Jurkat, Clone E6-1 (cell line): Measurements from ENCODE around the gene CDK5R1.
"Not testable (repeated sequence)": the region's sequence is repeated elsewhere in the genome, so short reads cannot be mapped to it uniquely, and the experiment has no call there.

Experiments used
- DNase-seq: peaks from one replicate; pipeline ENCODE4 v3.0.0-alpha.2; 2011; ENCODE audit warnings: low read depth, low spot score
- H3K4me3 ChIP-seq: 2 replicates; pipeline ENCODE4 v1.5.1; 2011; ENCODE audit warnings: mild to moderate bottlenecking, low read length, control low read depth, moderate library complexity

CDK5R1 gene

GRCh38 chr17:32504166-32504990, 17.6 kb downstream of the CDK5R1 start:
- no peak overlapping the region for H3K4me3 ChIP-seq

GRCh38 chr17:32508926-32509325, 22.1 kb downstream of the CDK5R1 start:
- no peak overlapping the region for H3K4me3 ChIP-seq
- no peak for DNase-seq

More at GRCh38 chr17:32504166-32504990, 17.6 kb downstream of the CDK5R1 start:
- no peak for DNase-seq

GRCh38 chr17:32510466-32510865, 23.7 kb downstream of the CDK5R1 start:
- H3K4me3 ChIP-seq: no peak overlapping the region
- no peak for DNase-seq

- no peak for DNase-seq
- no peak overlapping the region for H3K4me3 ChIP-seq
Measured at GRCh38 chr17:32512328-32512727, 25.5 kb downstream of the CDK5R1 start.

- H3K4me3 ChIP-seq: no peak overlapping the region
- no peak for DNase-seq
Measured at GRCh38 chr17:32513579-32513978, 26.8 kb downstream of the CDK5R1 start.

- H3K4me3 ChIP-seq: no peak overlapping the region
- no peak for DNase-seq
Measured at GRCh38 chr17:32514606-32515005, 27.8 kb downstream of the CDK5R1 start.

DNA sequence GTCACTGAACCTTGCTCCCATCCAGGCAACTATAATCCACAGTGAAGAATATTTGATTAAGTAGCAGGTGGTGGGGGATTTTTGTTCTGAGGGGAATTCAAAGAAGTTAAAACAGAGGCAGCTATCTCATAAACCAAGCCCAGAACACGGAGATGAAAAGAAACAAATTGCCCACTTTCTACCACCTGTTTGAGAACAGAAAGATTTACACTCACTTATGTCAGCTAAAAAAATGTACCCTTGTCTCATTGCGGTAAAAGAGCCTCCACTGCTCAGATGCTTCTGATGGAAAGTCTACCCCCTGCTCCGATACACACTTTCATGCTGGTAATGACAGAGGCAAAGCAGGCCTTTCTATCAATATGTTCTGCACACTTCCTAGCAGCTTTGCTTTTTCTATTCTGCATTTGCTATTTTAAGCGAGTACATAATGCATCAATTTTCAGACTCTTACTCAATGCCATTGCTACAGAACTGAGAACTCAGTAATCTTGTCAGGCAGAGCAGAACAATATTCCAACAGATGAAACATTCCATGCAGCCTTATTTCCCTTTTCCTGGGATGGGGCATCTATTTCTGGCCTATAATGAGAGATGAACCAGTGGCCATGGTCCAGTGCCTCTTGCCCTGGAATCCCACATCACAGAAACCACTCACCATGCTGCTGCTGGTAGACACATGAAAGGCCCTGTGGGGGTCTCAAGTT, 29.0 kb downstream of the CDK5R1 start:
- peak; percentile 89 for DNase-seq
- H3K4me3 ChIP-seq: no peak overlapping the region

GRCh38 chr17:32516450-32516849, 29.7 kb downstream of the CDK5R1 start:
- DNase-seq: no peak
- H3K4me3 ChIP-seq: no peak overlapping the region

DNA sequence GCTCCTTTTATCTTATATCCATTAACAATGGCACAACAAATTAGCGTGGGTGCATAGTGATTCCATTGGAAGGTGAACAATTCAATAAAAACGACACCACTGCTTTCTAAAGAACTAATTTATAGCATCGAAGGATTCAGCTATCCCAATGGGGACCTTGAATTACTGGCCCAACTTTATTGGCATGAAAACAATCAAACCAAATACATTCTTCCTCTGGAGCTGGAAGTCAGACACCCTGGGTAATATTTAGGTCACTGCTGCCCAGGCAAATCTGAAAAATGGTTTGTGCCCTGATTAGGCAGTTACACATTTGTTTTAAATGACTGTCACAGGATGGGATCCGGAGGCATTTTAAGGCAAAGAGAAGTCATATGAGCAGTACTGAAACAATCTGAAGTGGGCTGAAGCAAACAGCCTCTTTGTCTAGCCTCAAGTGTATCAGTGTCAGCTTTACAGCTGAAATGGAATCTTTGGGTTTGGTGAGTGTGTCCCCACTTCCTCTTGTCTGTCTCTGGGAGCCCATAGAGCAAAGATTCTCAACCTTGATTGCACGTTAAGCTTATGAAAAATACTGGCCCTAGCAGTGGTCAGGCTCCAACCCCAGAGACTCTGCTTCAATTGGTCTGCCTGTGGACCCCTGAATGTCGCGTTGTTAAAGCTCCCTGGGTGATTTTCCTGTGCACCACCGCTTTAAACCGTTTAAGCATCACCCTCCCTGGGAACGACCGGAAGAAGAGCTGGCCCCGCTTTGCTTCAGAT, 30.3 kb downstream of the CDK5R1 start:
- peak; percentile 60 for DNase-seq
- H3K4me3 ChIP-seq: no peak overlapping the region

DNA sequence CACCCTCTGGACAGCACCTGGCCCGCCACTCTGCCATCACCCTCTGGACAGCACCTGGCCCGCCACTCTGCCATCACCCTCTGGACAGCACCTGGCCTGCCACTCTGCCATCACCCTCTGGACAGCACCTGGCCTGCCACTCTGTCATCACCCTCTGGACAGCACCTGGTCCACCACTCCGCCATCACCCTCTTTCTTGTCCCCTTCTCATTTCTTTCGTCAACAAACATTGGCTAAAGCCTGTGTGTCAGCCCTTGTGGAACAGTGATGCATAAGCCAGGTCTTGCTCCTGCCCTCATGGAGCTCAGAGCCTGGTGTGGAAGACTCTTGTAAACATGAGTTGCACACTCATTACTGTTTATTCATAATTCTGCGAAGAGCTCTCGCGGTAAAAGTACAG, 31.2 kb downstream of the CDK5R1 start:
- H3K4me3 ChIP-seq: no peak overlapping the region
- no peak for DNase-seq

GRCh38 chr17:32518646-32519227, 31.9 kb downstream of the CDK5R1 start:
- no peak for DNase-seq
- H3K4me3 ChIP-seq: peak overlapping the region; percentile 48

GRCh38 chr17:32519228-32520103, 32.7 kb downstream of the CDK5R1 start:
- DNase-seq: no peak
- peak overlapping the region; percentile 48 for H3K4me3 ChIP-seq

DNA sequence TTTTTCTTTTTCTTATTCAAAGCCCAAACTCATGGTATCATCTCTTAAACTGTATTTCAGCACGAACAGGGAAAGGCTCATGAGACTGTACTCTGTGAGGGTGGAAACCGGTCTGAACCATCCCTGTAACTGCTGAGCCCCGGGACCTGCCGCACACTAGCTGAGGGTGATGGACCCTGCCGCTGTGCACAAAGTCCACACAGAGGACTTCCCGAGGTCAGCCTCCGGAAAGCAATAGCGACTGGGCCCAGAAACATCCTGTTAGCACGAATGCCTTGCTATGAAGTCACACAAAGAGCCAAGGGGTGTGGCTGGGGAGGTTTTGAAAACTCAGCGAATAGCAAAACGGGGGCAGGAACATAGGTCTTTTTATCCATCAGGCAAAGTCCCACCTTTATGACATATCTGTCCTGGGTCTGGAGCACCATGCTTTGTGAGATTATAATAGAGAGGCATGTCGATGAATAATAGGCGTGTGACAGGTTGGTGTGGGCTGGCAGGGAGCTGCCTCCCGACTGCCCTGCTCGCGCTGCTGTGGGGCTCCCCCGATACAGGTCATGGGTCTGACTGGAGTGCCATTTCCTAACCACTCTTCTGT, 33.4 kb downstream of the CDK5R1 start:
- H3K4me3 ChIP-seq: peak overlapping the region; percentile 48
- no peak for DNase-seq

DNA sequence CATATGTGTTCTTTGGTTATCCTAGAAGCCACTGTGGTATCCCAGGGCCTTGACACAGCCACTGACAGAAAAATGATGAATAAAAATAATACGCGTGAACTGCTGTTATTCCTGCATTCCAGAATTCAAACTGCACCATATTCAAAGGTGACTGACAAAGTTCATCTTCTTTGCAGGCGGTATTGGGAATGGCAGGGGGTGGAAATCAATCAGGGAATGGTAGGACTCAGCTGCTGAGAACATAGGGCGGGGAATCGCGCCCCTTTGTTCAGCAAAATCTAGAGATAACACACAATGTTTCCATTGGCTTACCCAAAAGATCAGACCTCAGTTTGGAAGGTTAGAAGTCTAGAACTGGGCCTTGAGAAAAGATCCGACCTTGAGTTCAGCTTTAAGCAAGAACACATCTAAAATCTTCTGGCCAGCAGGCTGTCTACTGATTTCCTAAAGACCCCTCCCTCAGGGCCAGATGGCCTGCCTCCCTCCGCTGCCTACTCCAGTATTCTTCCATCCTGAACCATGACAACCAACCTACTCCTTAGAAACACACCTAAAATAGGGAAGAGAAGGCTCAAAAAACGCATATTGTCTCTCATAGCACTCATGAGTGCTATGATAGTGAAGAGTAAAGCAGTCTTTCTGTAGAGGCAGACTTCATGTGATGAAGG, 34.1 kb downstream of the CDK5R1 start:
- DNase-seq: no peak
- no peak overlapping the region for H3K4me3 ChIP-seq

- H3K4me3 ChIP-seq: no peak overlapping the region
- no peak for DNase-seq
Measured at GRCh38 chr17:32523017-32523680, 36.4 kb downstream of the CDK5R1 start.

DNA sequence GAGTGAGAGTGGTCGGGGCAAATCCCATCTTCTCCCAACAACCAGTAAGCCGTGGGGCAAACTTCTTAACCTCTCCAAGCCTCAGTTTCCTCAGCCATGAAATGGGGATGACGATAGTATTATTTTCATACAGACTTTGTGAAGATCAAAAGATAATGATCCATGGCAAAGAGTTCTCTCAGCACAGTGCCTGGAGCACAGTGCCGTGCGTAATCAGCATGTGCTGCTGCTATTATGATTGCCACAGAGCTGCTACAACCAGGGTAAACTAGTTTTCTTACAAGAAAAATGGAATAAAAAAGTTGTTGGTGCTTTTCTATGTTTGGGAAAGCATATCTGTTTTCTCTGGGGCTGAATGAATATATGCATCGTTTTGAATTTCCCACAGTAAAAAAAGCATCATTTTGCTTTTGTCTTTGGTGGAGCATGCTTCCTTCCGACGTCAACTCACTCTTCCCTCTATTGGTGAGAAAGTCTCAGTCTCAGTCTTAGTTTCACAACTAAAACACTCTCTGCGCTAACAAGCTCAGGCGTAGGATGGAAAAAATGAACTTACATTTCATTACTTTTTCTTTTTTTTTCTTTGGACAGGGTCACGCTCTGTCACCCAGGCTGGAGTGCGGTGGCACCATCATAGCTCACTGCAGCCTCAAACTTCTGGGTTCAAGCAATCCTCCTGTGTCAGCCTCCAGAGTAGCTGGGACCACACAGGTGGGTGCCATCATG, 37.2 kb downstream of the CDK5R1 start:
- DNase-seq: no peak
- H3K4me3 ChIP-seq: no peak overlapping the region

- H3K4me3 ChIP-seq, DNase-seq: not testable (repeated sequence)
Measured at GRCh38 chr17:32524553-32524880, 37.7 kb downstream of the CDK5R1 start.
